Trophoblast cell (in vitro differentiated cells and primary cell): Measurements from ENCODE around the gene LRBA.
A peak's percentile ranks its signal among the peaks of the same experiment; 100 is the strongest.
"Not testable (repeated sequence)": the region's sequence is repeated elsewhere in the genome, so short reads cannot be mapped to it uniquely, and the experiment has no call there.

ENCODE experiments used
- DNase-seq, 2 donors: peaks; one replicate each; pipeline ENCODE4 v3.0.0-alpha.2; 2016
- H2AFZ ChIP-seq: 2 replicates; pipeline ENCODE4 v1.6.1; 2013; ENCODE audit warnings: low read length, moderate library complexity, mild to moderate bottlenecking; ENCODE audit not compliant: insufficient read depth, poor library complexity
- H2AK5ac ChIP-seq: 2 replicates; pipeline ENCODE4 v1.6.1; 2013; ENCODE audit warnings: mild to moderate bottlenecking, low read length
- H2BK120ac ChIP-seq: 2 replicates; pipeline ENCODE4 v1.6.1; 2013; ENCODE audit warnings: low read length, mild to moderate bottlenecking, moderate library complexity; ENCODE audit not compliant: insufficient read depth, poor library complexity
- H2BK12ac ChIP-seq: 2 replicates; pipeline ENCODE4 v1.6.1; 2013; ENCODE audit warnings: mild to moderate bottlenecking, low read length, moderate library complexity
- H2BK5ac ChIP-seq: 2 replicates; pipeline ENCODE4 v1.6.1; 2013; ENCODE audit warnings: low read length, low read depth, moderate library complexity, mild to moderate bottlenecking; ENCODE audit not compliant: poor library complexity
- H3K14ac ChIP-seq: 2 replicates; pipeline ENCODE4 v1.6.1; 2013; ENCODE audit warnings: mild to moderate bottlenecking, low read length
- H3K18ac ChIP-seq: 2 replicates; pipeline ENCODE4 v1.6.1; 2013; ENCODE audit warnings: mild to moderate bottlenecking, low read length
- H3K23ac ChIP-seq: 2 replicates; pipeline ENCODE4 v1.6.1; 2013; ENCODE audit warnings: low read length
- H3K27ac ChIP-seq: 2 replicates; pipeline ENCODE4 v1.5.1; 2013; ENCODE audit warnings: low read depth, mild to moderate bottlenecking, inconsistent platforms, low read length, moderate library complexity
- H3K27me3 ChIP-seq: 2 replicates; pipeline ENCODE4 v1.6.1; 2013; ENCODE audit warnings: inconsistent platforms, mild to moderate bottlenecking, low read length, moderate library complexity; ENCODE audit not compliant: insufficient read depth
- H3K36me3 ChIP-seq, 2 experiments: 1 replicate in 1 of 2; 2 replicates in 1 of 2; pipeline ENCODE4 v1.6.1; 2013; ENCODE audit warnings: low read length in 2 of 2, mild to moderate bottlenecking in 2 of 2, moderate library complexity in 1 of 2; ENCODE audit not compliant: insufficient read depth in 2 of 2, control insufficient read depth in 1 of 2
- H3K4ac ChIP-seq: 2 replicates; pipeline ENCODE4 v1.6.1; 2013; ENCODE audit warnings: low read depth, mild to moderate bottlenecking, low read length, moderate library complexity
- H3K4me1 ChIP-seq, 2 experiments: 1 replicate in 1 of 2; 2 replicates in 1 of 2; pipeline ENCODE4 v1.6.1; 2013; ENCODE audit warnings: low read length in 2 of 2, mild to moderate bottlenecking in 2 of 2, moderate library complexity in 1 of 2; ENCODE audit not compliant: insufficient read depth in 2 of 2, control insufficient read depth in 1 of 2
- H3K4me2 ChIP-seq: 2 replicates; pipeline ENCODE4 v1.6.1; 2013; ENCODE audit warnings: inconsistent platforms, mild to moderate bottlenecking, low read length, moderate library complexity
- H3K4me3 ChIP-seq: 2 replicates; pipeline ENCODE4 v1.5.1; 2013; ENCODE audit warnings: mild to moderate bottlenecking, low read depth, low read length, inconsistent platforms
- H3K79me1 ChIP-seq: one replicate; pipeline ENCODE4 v1.6.1; 2013; ENCODE audit warnings: low read length
- H3K79me2 ChIP-seq: 2 replicates; pipeline ENCODE4 v1.6.1; 2013; ENCODE audit warnings: low read length, mild to moderate bottlenecking; ENCODE audit not compliant: control insufficient read depth, insufficient read depth, poor library complexity
- H3K9ac ChIP-seq: 2 replicates; pipeline ENCODE4 v1.6.1; 2013; ENCODE audit warnings: mild to moderate bottlenecking, low read length
- H3K9me3 ChIP-seq: 2 replicates; pipeline ENCODE4 v1.6.1; 2013; ENCODE audit warnings: low read depth, mild to moderate bottlenecking, control low read depth, inconsistent platforms, low read length; ENCODE audit not compliant: insufficient read depth
- H4K12ac ChIP-seq: 2 replicates; pipeline ENCODE4 v1.6.1; 2013; ENCODE audit warnings: low read depth, mild to moderate bottlenecking, low read length, moderate library complexity
- H4K8ac ChIP-seq: 2 replicates; pipeline ENCODE4 v1.6.1; 2013; ENCODE audit warnings: low read depth, mild to moderate bottlenecking, low read length, moderate library complexity
- H4K91ac ChIP-seq: one replicate; pipeline ENCODE4 v1.6.1; 2013; ENCODE audit warnings: low read depth, mild to moderate bottlenecking, low read length, moderate library complexity
- WGBS: extraction: QIAGEN DNeasy Blood & Tissue Kit; methylation state at CpG from one replicate; pipeline ENCODE4 v1.1.7; 2013; ENCODE audit warnings: missing lambda C conversion rate; ENCODE audit not compliant: insufficient read length, insufficient coverage; ENCODE audit errors: extremely low coverage; 5-methylcytosine and 5-hydroxymethylcytosine counted together

Gene LRBA

GRCh38 chr4:150961566-150961965, 53.5 kb downstream of the LRBA start:
- H3K23ac ChIP-seq: no peak overlapping the region
- H3K18ac ChIP-seq: no peak overlapping the region
- no peak overlapping the region for H2BK120ac ChIP-seq
- no peak overlapping the region for H2AK5ac ChIP-seq
- no peak overlapping the region for H4K91ac ChIP-seq
- H3K14ac ChIP-seq: no peak overlapping the region
- WGBS: no CpG with 5 or more reads among the region's 1 CpG
- DNase-seq: no peak
- H2BK12ac ChIP-seq: no peak overlapping the region
- no peak overlapping the region for H3K9ac ChIP-seq
- no peak overlapping the region for H3K4me3 ChIP-seq
- H3K4me2 ChIP-seq: no peak overlapping the region
- no peaks in the 10 kb centered on the region for H3K27me3 ChIP-seq
- H3K27ac ChIP-seq: no peak overlapping the region
- no peak overlapping the region for H4K12ac ChIP-seq
- H2AFZ ChIP-seq: no peak overlapping the region
- no peak overlapping the region for H4K8ac ChIP-seq
- H3K79me2 ChIP-seq: no peaks in the 10 kb centered on the region
- H3K9me3 ChIP-seq: peaks cover 5% of the 10 kb centered on the region
- no peak overlapping the region for H2BK5ac ChIP-seq
- H3K79me1 ChIP-seq: no peaks in the 10 kb centered on the region
- H3K4ac ChIP-seq: no peak overlapping the region
- H3K36me3 ChIP-seq: peaks cover 2 to 5% of the 10 kb centered on the region in 2 experiments
- no peaks in the 10 kb centered on the region for H3K4me1 ChIP-seq

- Histone ChIP-seq H4K91ac (no peak overlapping the region), H3K4me3 (no peak overlapping the region)
These were observed 54.3 kb downstream of the LRBA start for GRCh38 chr4:150960818-150961217.

GRCh38 chr4:150960079-150960478, 55.0 kb downstream of the LRBA start:
- H2BK5ac ChIP-seq: no peak overlapping the region
- no peak overlapping the region for H3K14ac ChIP-seq
- DNase-seq: peak in 1 of 2 donors; percentile 26
- no peak overlapping the region for H2BK120ac ChIP-seq
- H3K9me3 ChIP-seq: peaks cover 5% of the 10 kb centered on the region
- H2AK5ac ChIP-seq: no peak overlapping the region
- WGBS: no CpG with 5 or more reads among the region's 2 CpGs
- H3K4me1 ChIP-seq: no peaks in the 10 kb centered on the region
- no peak overlapping the region for H4K12ac ChIP-seq
- H3K4ac ChIP-seq: no peak overlapping the region
- no peak overlapping the region for H4K91ac ChIP-seq
- H3K36me3 ChIP-seq: peaks cover 2 to 5% of the 10 kb centered on the region in 2 experiments
- no peaks in the 10 kb centered on the region for H3K27me3 ChIP-seq
- no peak overlapping the region for H3K4me3 ChIP-seq
- no peaks in the 10 kb centered on the region for H3K79me1 ChIP-seq
- no peak overlapping the region for H3K4me2 ChIP-seq
- H3K79me2 ChIP-seq: no peaks in the 10 kb centered on the region
- no peak overlapping the region for H4K8ac ChIP-seq
- H2AFZ ChIP-seq: no peak overlapping the region
- H3K27ac ChIP-seq: no peak overlapping the region
- no peak overlapping the region for H3K23ac ChIP-seq
- no peak overlapping the region for H3K9ac ChIP-seq
- H2BK12ac ChIP-seq: no peak overlapping the region
- no peak overlapping the region for H3K18ac ChIP-seq

More at GRCh38 chr4:150960818-150961217, 54.3 kb downstream of the LRBA start:
- Histone ChIP-seq H2BK120ac (no peak overlapping the region), H3K79me1 (no peaks in the 10 kb centered on the region), H4K12ac (no peak overlapping the region), H3K23ac (no peak overlapping the region), H3K27ac (no peak overlapping the region), H3K36me3 (peaks cover 2 to 5% of the 10 kb centered on the region in 2 experiments), H4K8ac (no peak overlapping the region), H3K14ac (no peak overlapping the region), H3K9ac (no peak overlapping the region), H3K4me2 (no peak overlapping the region), H3K4me1 (no peaks in the 10 kb centered on the region), H2BK5ac (no peak overlapping the region), H3K9me3 (peaks cover 5% of the 10 kb centered on the region), H2AFZ (no peak overlapping the region), H2AK5ac (no peak overlapping the region), H2BK12ac (no peak overlapping the region), H3K79me2 (no peaks in the 10 kb centered on the region), H3K18ac (no peak overlapping the region), H3K27me3 (no peaks in the 10 kb centered on the region), H3K4ac (no peak overlapping the region)
- WGBS: no CpG with 5 or more reads among the region's 2 CpGs
- DNase-seq: peak in 1 of 2 donors; percentile 8

- H4K8ac ChIP-seq, H2AK5ac ChIP-seq, DNase-seq, H3K36me3 ChIP-seq, H2AFZ ChIP-seq, H2BK5ac ChIP-seq, H2BK12ac ChIP-seq, H3K4ac ChIP-seq, H3K18ac ChIP-seq, H3K4me1 ChIP-seq, H3K79me1 ChIP-seq, H3K23ac ChIP-seq, H4K12ac ChIP-seq, H3K27ac ChIP-seq, H3K79me2 ChIP-seq, H3K9me3 ChIP-seq, H3K9ac ChIP-seq, H3K4me3 ChIP-seq, H4K91ac ChIP-seq, H2BK120ac ChIP-seq, H3K14ac ChIP-seq, H3K4me2 ChIP-seq, H3K27me3 ChIP-seq: not testable (repeated sequence)
- no CpG with 5 or more reads among the region's 4 CpGs for WGBS
These were observed 57.1 kb downstream of the LRBA start for GRCh38 chr4:150957981-150958380.
